Ovary (tissue), 9 donors: Measurements from ENCODE around the gene WNT7B. TPM values are rescaled to one million over a fixed set of nuclear protein-coding genes. Genes with fewer than 3 reads are reported as not detected.

Experiments used
- DNase-seq, 5 donors: peaks; one replicate each; pipeline ENCODE4 v3.0.0-alpha.2; 2019 to 2020
- H3K27ac ChIP-seq, 2 donors: fragments of 200-600 bp; one replicate each; pipeline versions ENCODE4 v1.5.1 to v1.8.0; 2019 to 2022
- H3K27me3 ChIP-seq: fragments of 200-600 bp; one replicate; pipeline ENCODE4 v1.8.0; 2022
- H3K36me3 ChIP-seq: fragments of 200-600 bp; sonication (generic); one replicate; pipeline ENCODE4 v1.5.1; 2019
- H3K4me1 ChIP-seq: one replicate; pipeline ENCODE4 v1.8.1; 2013; ENCODE audit warnings: mild to moderate bottlenecking, moderate library complexity; ENCODE audit not compliant: insufficient read depth
- H3K4me3 ChIP-seq: fragments of 200-600 bp; sonication (generic); one replicate; pipeline ENCODE4 v1.5.1; 2017
- H3K9me3 ChIP-seq, 2 donors: fragments of 200-600 bp in 1 of 2; sonication (generic) in 1 of 2; one replicate each; pipeline versions ENCODE4 v1.5.1 to v1.8.1; 2013 to 2019; ENCODE audit warnings: mild to moderate bottlenecking in 1 of 2, moderate library complexity in 1 of 2
- CTCF ChIP-seq, 3 donors: fragments of 450-650 bp in 2 of 3; fragments of 200-600 bp in 1 of 3; IDR thresholded peaks; one replicate each; pipeline versions ENCODE4 v1.5.1 to v1.8.0; 2016 to 2022; ENCODE audit warnings: antibody characterized with exemption in 3 of 3, mild to moderate bottlenecking in 1 of 3
- EP300 ChIP-seq: sonication (generic); formaldehyde crosslinking; IDR thresholded peaks from one replicate; pipeline ENCODE4 v1.6.1; 2017; ENCODE audit warnings: antibody characterized with exemption
- POLR2A ChIP-seq: fragments of 450-650 bp; IDR thresholded peaks from one replicate; pipeline ENCODE4 v1.6.1; 2017; ENCODE audit warnings: antibody characterized with exemption, mild to moderate bottlenecking, moderate library complexity
- WGBS, 3 donors: extraction: QIAGEN DNeasy Blood & Tissue Kit in 1 of 3; methylation state at CpG; one replicate each; pipeline versions ENCODE4 v1.1.5 to v1.1.7; 2013 to 2017; 5-methylcytosine and 5-hydroxymethylcytosine counted together
- intact Hi-C, 4 donors: fragments of 100-400 bp; cut with DNase I; formaldehyde crosslinking; loops; one replicate each; pipeline versions ENCODE4 v1.11.0 to v1.15.1; 2022 to 2023
- polyA plus RNA-seq, 2 donors: library from polyadenylated mRNA; stranded (reverse); fragments of 200-250 nt in 1 of 2; fragments of 350-450 nt in 1 of 2; fragmentation: Illumina TruSeq in 1 of 2; extraction: RNeasy Lipid Tissue Mini Kit (QIAGEN cat#74804) in 1 of 2; gene quantifications; one replicate each; pipeline ENCODE4 v1.2.3, GENCODE V29; 2013 to 2014
- total RNA-seq, 7 donors: library from RNA; depleted of rRNA in 2 of 7; stranded (reverse); fragments of >200 nt in 2 of 7; fragmentation: NEBNext Ultra II Directional in 3 of 7; extraction: Animal tissue kit (Norgen Biotek cat#: 25700) in 3 of 7; gene quantifications; one replicate each; pipeline versions ENCODE4 v1.1.0 to v1.2.4, GENCODE V29; 2016 to 2023
- donor health status: DM: no; HTN: no; CAD: no; lungs with moderate emphysema.
- donor health status: DM: no; HTN: no; CAD: no.
- donor health status: Bipolar disorder and iron deficiency.
- donor health status: DM: yes; HTN: yes; CAD: no.
- donor health status: DM: no; HTN: no; CAD: no.
- donor health status: DM: yes; HTN: yes; CAD: no.

The WNT7B gene
- total and polyA plus RNA-seq, 9 donors, result 0.22 to 2.5 (median 0.59) TPM; not detected in 5

DNA sequence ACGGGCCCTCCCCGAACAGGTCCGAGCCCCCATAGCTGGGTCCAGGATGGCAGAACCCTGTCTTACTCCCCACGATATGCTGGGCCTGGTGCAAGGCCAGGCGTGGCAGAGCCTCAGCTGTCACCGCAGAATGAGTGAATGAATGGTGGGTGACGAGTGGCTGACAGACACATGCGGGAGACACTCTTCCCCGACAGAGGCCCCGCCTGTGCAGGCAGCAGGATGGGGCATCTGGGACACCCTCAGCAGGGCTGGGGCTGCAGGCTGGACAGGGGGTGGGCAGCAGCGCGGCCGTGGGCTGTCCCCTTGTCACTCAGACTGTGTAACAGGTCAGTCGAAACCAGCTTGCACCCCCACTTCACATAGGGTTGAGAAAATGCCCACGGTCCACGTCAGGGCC lies 18.0 kb downstream of the WNT7B start:
- no peak overlapping the region for H3K27ac ChIP-seq
- no peak overlapping the region for H3K4me3 ChIP-seq
- 87 to 90% (median 89%) methylated on average over 16 of the region's 16 CpGs for WGBS, 3 donors
- H3K27me3 ChIP-seq, result no peaks in the 10 kb centered on the region
- no peak for DNase-seq
- TF ChIP-seq POLR2A (no peak), EP300 (no peak), CTCF (IDR thresholded peaks at IDR 0.05) (no peak)
- no peaks in the 10 kb centered on the region for H3K9me3 ChIP-seq
- H3K36me3 ChIP-seq, result no peaks in the 10 kb centered on the region
- intact Hi-C loops, result no loop called here
- H3K4me1 ChIP-seq, result no peaks in the 10 kb centered on the region

DNA sequence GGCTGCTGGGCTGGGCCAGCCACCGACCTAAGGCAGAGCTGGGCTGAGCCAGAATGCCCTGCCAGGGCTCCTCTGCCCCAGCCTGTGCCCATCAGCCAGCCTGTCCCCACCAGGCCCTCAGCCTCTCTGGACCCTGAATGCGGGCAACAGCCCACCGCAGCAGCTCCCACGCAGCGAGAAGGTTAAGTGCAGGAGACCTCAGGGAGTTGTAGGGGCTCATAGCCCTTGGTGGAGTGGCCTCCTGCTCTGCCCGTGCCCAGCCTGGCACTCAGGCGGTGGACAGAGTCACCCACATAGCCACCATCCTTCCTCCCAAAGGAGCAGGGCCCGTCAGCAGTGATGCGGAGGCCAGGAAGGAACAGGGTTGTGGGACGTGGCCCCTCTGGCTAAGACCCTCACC lies 19.1 kb downstream of the WNT7B start:
- 86 to 94% (median 92%) methylated on average over 10 of the region's 10 CpGs for WGBS, 3 donors
- H3K27ac ChIP-seq, result no peak overlapping the region
- H3K4me3 ChIP-seq, result no peak overlapping the region
- TF ChIP-seq POLR2A, result no peak
- TF ChIP-seq CTCF (IDR thresholded peaks at IDR 0.05), result no peak
- TF ChIP-seq EP300, result no peak
- no peaks in the 10 kb centered on the region for H3K36me3 ChIP-seq
- H3K4me1 ChIP-seq, result no peaks in the 10 kb centered on the region
- H3K27me3 ChIP-seq, result no peaks in the 10 kb centered on the region
- intact Hi-C loops, result no loop called here
- DNase-seq, result no peak
- no peaks in the 10 kb centered on the region for H3K9me3 ChIP-seq

DNA sequence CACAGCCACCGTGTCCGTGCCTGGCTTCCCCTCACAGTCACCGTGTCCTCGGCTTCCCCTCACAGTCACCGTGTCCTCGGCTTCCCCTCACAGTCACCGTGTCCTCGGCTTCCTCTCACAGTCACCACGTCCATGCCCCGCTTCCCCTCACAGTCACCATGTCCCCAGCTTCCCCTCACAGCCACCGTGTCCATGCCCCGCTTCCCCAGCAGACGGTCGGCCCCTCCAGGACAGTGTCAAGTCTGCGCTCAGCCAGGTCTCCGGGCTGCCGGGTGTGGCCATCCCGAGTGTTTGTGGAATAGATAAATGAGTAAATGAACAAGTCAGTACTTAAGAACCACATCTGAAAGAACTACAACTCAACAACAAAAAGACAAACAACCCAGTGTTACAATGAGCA lies 23.8 kb downstream of the WNT7B start:
- intact Hi-C loops, result no loop called here
- H3K4me3 ChIP-seq, result no peak overlapping the region
- no peaks in the 10 kb centered on the region for H3K36me3 ChIP-seq
- 79 to 84% (median 81%) methylated on average over 18 of the region's 18 CpGs for WGBS, 3 donors
- no peak for TF ChIP-seq EP300
- TF ChIP-seq POLR2A, result no peak
- TF ChIP-seq CTCF (IDR thresholded peaks at IDR 0.05), result no peak
- DNase-seq, result no peak
- no peaks in the 10 kb centered on the region for H3K4me1 ChIP-seq
- no peak overlapping the region for H3K27ac ChIP-seq
- H3K9me3 ChIP-seq, result no peaks in the 10 kb centered on the region
- no peaks in the 10 kb centered on the region for H3K27me3 ChIP-seq

DNA sequence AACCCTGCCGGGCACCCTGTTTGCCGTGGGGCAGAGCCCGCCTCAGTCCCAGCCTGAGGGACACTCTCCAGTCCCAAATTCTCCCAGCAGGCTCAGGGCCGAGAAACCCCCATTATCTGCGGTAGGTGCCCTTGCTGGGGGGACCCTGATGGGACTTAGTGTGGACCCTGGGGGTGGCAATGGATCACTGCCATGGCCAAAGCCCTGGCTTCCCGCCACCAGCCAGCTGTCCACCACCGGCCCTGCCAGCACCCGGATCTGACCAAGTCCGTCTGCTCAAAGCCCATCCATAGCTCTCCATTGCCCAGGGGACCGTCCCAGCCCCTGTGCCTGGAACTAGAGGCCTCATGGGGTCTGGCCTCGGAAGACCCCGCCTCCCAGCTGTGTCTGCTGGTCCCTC lies 24.4 kb downstream of the WNT7B start:
- WGBS, 3 donors, result 62 to 72% (median 65%) methylated on average over 12 of the region's 12 CpGs
- Histone ChIP-seq H3K4me3 (no peak overlapping the region), H3K36me3 (no peaks in the 10 kb centered on the region), H3K27ac (no peak overlapping the region), H3K4me1 (no peaks in the 10 kb centered on the region), H3K27me3 (no peaks in the 10 kb centered on the region), H3K9me3 (no peaks in the 10 kb centered on the region)
- no peak for DNase-seq
- intact Hi-C loops, result no loop called here
- TF ChIP-seq EP300, result no peak
- TF ChIP-seq POLR2A, result no peak
- TF ChIP-seq CTCF (IDR thresholded peaks at IDR 0.05), result no peak

DNA sequence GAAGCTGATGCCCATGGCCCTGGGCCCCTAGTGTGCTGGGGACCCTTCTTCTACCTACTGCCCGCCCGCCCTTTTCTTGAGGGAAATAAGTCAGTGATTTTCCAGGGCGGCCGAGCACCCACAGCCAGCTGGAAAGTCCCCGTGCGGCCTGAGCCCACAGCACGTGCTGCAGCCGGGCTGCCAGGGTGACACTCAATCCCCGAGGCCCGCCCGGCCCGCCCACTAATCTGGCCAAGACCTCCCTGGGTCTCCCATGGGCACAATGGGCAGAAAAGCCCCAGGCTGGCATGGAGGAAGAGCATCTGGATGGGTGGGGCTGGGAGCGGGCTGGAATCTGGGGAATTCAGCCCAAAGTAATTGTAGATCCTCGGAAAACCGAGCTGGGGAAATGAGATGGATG lies 24.8 kb downstream of the WNT7B start:
- Histone ChIP-seq H3K9me3 (no peaks in the 10 kb centered on the region), H3K4me1 (no peaks in the 10 kb centered on the region), H3K4me3 (no peak overlapping the region), H3K27ac (no peak overlapping the region), H3K27me3 (no peaks in the 10 kb centered on the region), H3K36me3 (no peaks in the 10 kb centered on the region)
- WGBS, 3 donors, result 75 to 81% (median 76%) methylated on average over 15 of the region's 15 CpGs
- TF ChIP-seq EP300 (no peak), CTCF (IDR thresholded peaks at IDR 0.05) (no peak), POLR2A (no peak)
- no peak for DNase-seq
- intact Hi-C loops, result no loop called here
